PC-3 (cell line): Measurements from ENCODE around the gene BMPR1A. TPM values are rescaled to one million over a fixed set of nuclear protein-coding genes. Genes with fewer than 3 reads are reported as not detected.

Source experiments
- ATAC-seq: fragments of 200-7000 bp; cut with Tn5 transposase; 2 replicates; pipeline ENCODE4 v1.9.1; 2020; ENCODE audit warnings: mild to moderate bottlenecking, moderate library complexity
- BruUV-seq: library from RNA; stranded (reverse); fragments of 400-500 nt; replicated peaks from 2 replicates; lab custom pipeline; 2021; lab: Mats Ljungman, UMichigan
- CTCF ChIA-PET: fragments of 300-600 bp; sonication (Branson Sonifier 250); formaldehyde crosslinking; loops from one replicate; lab custom pipeline; 2022; ENCODE audit warnings: antibody characterized with exemption; lab: Charles Lee
- POLR2A ChIA-PET: fragments of 300-600 bp; sonication (Branson Sonifier 250); formaldehyde crosslinking; loops from one replicate; lab custom pipeline; 2022; ENCODE audit warnings: antibody characterized with exemption; ENCODE audit not compliant: unreplicated experiment; lab: Charles Lee
- DNase-seq: peaks from one replicate; pipeline ENCODE4 v3.0.0-alpha.2; 2015
- H2AFZ ChIP-seq: fragments of 300-600 bp; sonication (generic); 2 replicates; pipeline ENCODE4 v1.6.0; 2016; ENCODE audit warnings: antibody characterized with exemption, low read length
- H3F3A ChIP-seq: fragments of 300-600 bp; sonication (generic); one replicate; pipeline ENCODE4 v1.6.0; 2017; ENCODE audit warnings: antibody characterized with exemption, low read length, control low read depth, mild to moderate bottlenecking; ENCODE audit not compliant: unreplicated experiment
- H3K27ac ChIP-seq: fragments of 300-600 bp; sonication (generic); 2 replicates; pipeline ENCODE4 v1.5.1; 2016; ENCODE audit warnings: mild to moderate bottlenecking, low read length
- H3K27me3 ChIP-seq: fragments of 300-600 bp; sonication (generic); 2 replicates; pipeline ENCODE4 v1.6.1; 2016; ENCODE audit warnings: low read length, mixed read lengths
- H3K36me3 ChIP-seq: fragments of 300-600 bp; sonication (generic); 2 replicates; pipeline ENCODE4 v1.6.1; 2016; ENCODE audit warnings: low read depth, mixed run types, low read length, mixed read lengths
- H3K4me1 ChIP-seq: fragments of 300-600 bp; sonication (generic); 2 replicates; pipeline ENCODE4 v1.5.1; 2016; ENCODE audit warnings: low read length; ENCODE audit not compliant: insufficient read depth
- H3K4me2 ChIP-seq: fragments of 300-600 bp; sonication (generic); 2 replicates; pipeline ENCODE4 v1.6.0; 2016; ENCODE audit warnings: low read length
- H3K4me3 ChIP-seq: fragments of 300-600 bp; sonication (generic); 2 replicates; pipeline ENCODE4 v1.5.1; 2016; ENCODE audit warnings: mild to moderate bottlenecking, low read length, mixed read lengths
- H3K79me2 ChIP-seq: fragments of 300-600 bp; sonication (generic); 2 replicates; pipeline ENCODE4 v1.6.1; 2017; ENCODE audit warnings: low read length, mixed read lengths
- H3K9ac ChIP-seq: fragments of 300-600 bp; sonication (generic); 2 replicates; pipeline ENCODE4 v1.6.0; 2016; ENCODE audit warnings: mild to moderate bottlenecking, low read length
- H3K9me2 ChIP-seq: fragments of 300-600 bp; sonication (generic); replicated peaks from 2 replicates; pipeline ENCODE4 v1.6.1; 2016; ENCODE audit warnings: mixed run types, low read length, mixed read lengths
- H3K9me3 ChIP-seq: fragments of 300-600 bp; sonication (generic); 2 replicates; pipeline ENCODE4 v1.6.1; 2016; ENCODE audit warnings: low read length, mixed read lengths
- H4K20me1 ChIP-seq: fragments of 300-600 bp; sonication (generic); 2 replicates; pipeline ENCODE4 v1.6.1; 2016; ENCODE audit warnings: low read length, mixed read lengths
- CTCF ChIP-seq: fragments of 300-600 bp; sonication (generic); conservative IDR thresholded peaks from 2 replicates; pipeline ENCODE4 v1.5.1; 2017; ENCODE audit warnings: antibody characterized with exemption, low read depth, mild to moderate bottlenecking, low read length
- EZH2 ChIP-seq: fragments of 300-600 bp; sonication (generic); IDR thresholded peaks from one replicate; pipeline ENCODE4 v1.6.1; 2017; ENCODE audit warnings: antibody characterized with exemption, mild to moderate bottlenecking, low read length; ENCODE audit not compliant: unreplicated experiment
- EZH2phosphoT487 ChIP-seq: fragments of 300-600 bp; sonication (generic); IDR thresholded peaks from 2 replicates; pipeline ENCODE4 v1.6.1; 2018; ENCODE audit warnings: mild to moderate bottlenecking, antibody characterized with exemption, low read length, borderline replicate concordance
- intact Hi-C: fragments of 100-400 bp; cut with micrococcal nuclease; formaldehyde crosslinking; loops from 2 replicates; pipeline ENCODE4 v1.9.0; 2023
- total RNA-seq: library from RNA; depleted of rRNA; stranded (reverse); fragments of >200 nt; gene quantifications from 2 replicates; pipeline ENCODE4 v1.2.3, GENCODE V29; 2014

BMPR1A gene
- total RNA-seq, 1 experiment from 2014 or later, result 14.5 TPM

GRCh38 chr10:86828145-86828544, 71.7 kb downstream of the BMPR1A start:
- Histone ChIP-seq H3K9ac (no peak overlapping the region), H3K79me2 (peaks cover 41% of the 10 kb centered on the region), H3K4me1 (peaks cover 24% of the 10 kb centered on the region), H3K9me3 (no peaks in the 10 kb centered on the region), H3K4me3 (no peak overlapping the region), H3K27ac (no peak overlapping the region), H2AFZ (no peak overlapping the region), H4K20me1 (peaks cover 6% of the 10 kb centered on the region), H3K27me3 (no peaks in the 10 kb centered on the region), H3K4me2 (0 out of 2 replicates have a peak overlapping the region, but pooled peaks have one; percentile 57), H3K36me3 (no peaks in the 10 kb centered on the region), H3K9me2 (no peaks in the 10 kb centered on the region), H3F3A (no peaks in the 10 kb centered on the region)
- ChIA-PET POLR2A (no interaction called here), CTCF (no interaction called here)
- DNase-seq, result no peak
- BruUV-seq, result no TSS peak
- no peak for TF ChIP-seq EZH2phosphoT487
- TF ChIP-seq EZH2, result no peak
- no peak for TF ChIP-seq CTCF
- no peak for ATAC-seq
- intact Hi-C loops, result loop anchor here (5.0 kb wide), 1 partner anchor 116 kb away; no protein-coding TSS in a partner anchor

GRCh38 chr10:86829472-86829871, 73.1 kb downstream of the BMPR1A start:
- ChIA-PET POLR2A (no interaction called here), CTCF (no interaction called here)
- Histone ChIP-seq H3K27me3 (no peaks in the 10 kb centered on the region), H3K9me3 (no peaks in the 10 kb centered on the region), H2AFZ (no peak overlapping the region), H3K4me3 (no peak overlapping the region), H3F3A (no peaks in the 10 kb centered on the region), H3K27ac (no peak overlapping the region), H3K9ac (no peak overlapping the region), H3K36me3 (no peaks in the 10 kb centered on the region), H3K4me2 (no peak overlapping the region), H4K20me1 (peaks cover 6% of the 10 kb centered on the region), H3K79me2 (peaks cover 45% of the 10 kb centered on the region), H3K9me2 (no peaks in the 10 kb centered on the region), H3K4me1 (peaks cover 24% of the 10 kb centered on the region)
- peak; percentile 48 for ATAC-seq
- TF ChIP-seq EZH2phosphoT487 (no peak), EZH2 (no peak), CTCF (no peak)
- BruUV-seq, result no TSS peak
- intact Hi-C loops, result loop anchor here (5.0 kb wide), 1 partner anchor 117 kb away; no protein-coding TSS in a partner anchor
- peak; percentile 8 for DNase-seq

GRCh38 chr10:86830043-86830591, 73.7 kb downstream of the BMPR1A start:
- ChIA-PET CTCF (no interaction called here), POLR2A (no interaction called here)
- H3K79me2 ChIP-seq, result peaks cover 48% of the 10 kb centered on the region
- TF ChIP-seq CTCF (no peak), EZH2phosphoT487 (no peak), EZH2 (no peak)
- H3K27ac ChIP-seq, result no peak overlapping the region
- DNase-seq (no peak), ATAC-seq (no peak)
- H4K20me1 ChIP-seq, result peaks cover 6% of the 10 kb centered on the region
- H3K4me3 ChIP-seq, result no peak overlapping the region
- no peaks in the 10 kb centered on the region for H3K9me2 ChIP-seq
- no peaks in the 10 kb centered on the region for H3F3A ChIP-seq
- H3K36me3 ChIP-seq, result no peaks in the 10 kb centered on the region
- H3K4me1 ChIP-seq, result peaks cover 24% of the 10 kb centered on the region
- H2AFZ ChIP-seq, result no peak overlapping the region
- H3K9ac ChIP-seq, result no peak overlapping the region
- no peak overlapping the region for H3K4me2 ChIP-seq
- no peaks in the 10 kb centered on the region for H3K27me3 ChIP-seq
- H3K9me3 ChIP-seq, result no peaks in the 10 kb centered on the region
- intact Hi-C loops, result no loop called here
- BruUV-seq, result no TSS peak
